ENCODE results near the gene MAP2K7.
A peak's percentile ranks its signal among the peaks of the same experiment; 100 is the strongest.
"Not testable (repeated sequence)": the region's sequence is repeated elsewhere in the genome, so short reads cannot be mapped to it uniquely, and the experiment has no call there.

Gene MAP2K7

DNA sequence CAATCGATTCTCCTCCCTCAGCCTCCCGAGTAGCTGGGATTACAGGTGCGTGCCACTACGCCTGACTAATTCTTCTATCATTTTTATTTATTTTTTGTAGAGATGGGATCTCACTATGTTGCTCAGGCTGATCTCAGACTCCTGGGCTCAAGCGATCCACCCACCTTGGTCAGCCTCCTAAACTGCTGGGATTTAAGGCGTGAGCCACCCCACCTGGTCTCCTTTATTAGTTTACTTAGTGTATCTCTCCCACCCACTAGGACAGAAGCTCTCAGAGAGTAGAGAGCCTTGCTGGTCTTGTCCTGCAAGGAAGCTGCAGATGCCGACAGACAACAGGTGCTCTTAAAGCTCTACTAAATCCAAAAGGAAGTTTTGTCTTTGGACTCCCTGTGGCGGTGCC, 17.9 kb upstream of the MAP2K7 start:
- no peak for DNase-seq

DNA sequence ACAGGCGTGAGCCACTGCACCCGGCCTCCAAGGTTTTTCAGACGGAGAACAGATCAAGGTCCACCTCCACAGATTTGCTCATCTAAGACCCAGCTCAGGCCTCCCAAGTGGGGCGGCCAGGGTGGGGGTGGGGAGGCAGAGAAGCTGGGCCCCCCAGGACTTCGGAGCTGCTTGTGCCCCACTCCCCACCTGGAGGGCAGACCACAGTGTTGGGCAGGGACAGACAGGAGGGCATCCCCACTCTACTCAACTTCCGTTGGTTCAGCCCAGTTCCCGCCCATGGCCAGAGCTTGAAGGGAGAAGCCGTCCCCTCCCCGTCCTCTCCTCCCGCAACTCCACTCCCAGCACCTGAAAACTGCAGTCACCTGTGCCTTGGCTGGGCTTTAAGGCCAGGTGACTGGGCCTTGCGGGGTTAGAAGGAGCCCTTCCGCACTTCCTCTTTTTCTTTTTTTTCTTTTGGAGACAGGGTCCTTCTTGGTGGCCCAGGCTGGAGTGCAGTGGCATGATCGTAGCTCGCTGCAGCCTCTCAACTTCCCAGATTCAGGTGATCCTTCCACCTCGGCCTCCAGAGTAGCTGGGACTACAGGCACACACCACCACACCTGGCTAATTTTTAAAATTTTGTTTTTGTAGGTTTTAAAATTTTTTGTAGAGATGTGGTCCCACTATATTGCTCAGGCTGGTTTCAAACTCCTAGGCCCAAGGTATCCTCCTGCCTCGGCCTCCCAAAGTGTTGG, 16.1 kb upstream of the MAP2K7 start:
- DNase-seq, result no peak

DNA sequence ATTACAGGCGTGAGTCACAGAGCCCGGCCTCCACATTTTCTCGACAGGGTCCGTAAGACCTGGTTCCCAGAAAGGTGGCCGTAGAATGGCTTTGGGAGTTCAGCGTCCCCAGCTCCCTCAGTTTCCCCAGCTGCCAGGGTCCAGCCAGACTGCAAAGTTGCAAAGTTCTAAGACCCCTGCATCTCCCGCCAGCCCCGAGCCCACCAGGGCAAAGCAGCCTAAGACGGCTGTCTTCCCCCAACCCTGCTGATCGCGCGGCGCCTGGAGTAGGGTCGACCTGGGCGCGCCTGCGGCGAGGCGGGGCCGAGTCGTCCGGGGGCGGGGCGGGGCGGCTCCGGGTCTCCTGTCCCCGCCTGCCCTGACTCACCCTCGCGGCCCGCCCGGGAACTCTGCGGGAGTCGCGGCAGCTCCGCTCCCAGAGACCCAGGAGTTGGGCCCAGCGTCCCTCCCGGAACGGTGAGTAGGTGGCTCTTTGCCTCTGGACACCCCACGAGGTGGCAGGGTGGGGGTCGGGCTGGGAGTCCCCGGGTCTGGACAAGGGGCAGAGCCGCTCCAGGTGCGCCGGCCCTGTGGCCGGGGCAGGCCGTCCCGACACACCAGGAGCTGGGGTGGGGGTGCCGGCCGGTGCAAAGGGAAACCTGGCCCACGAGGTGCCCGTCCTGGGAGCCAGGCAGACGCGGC, 15.4 kb upstream of the MAP2K7 start, which contains the start of gene LRRC8E:
Gene LRRC8E (plus strand): TSS at position 366 of the 681 bp plus-strand sequence. CDS start 7,094 bp downstream, outside the sequence.
- DNase-seq, result peak; percentile 68

DNA sequence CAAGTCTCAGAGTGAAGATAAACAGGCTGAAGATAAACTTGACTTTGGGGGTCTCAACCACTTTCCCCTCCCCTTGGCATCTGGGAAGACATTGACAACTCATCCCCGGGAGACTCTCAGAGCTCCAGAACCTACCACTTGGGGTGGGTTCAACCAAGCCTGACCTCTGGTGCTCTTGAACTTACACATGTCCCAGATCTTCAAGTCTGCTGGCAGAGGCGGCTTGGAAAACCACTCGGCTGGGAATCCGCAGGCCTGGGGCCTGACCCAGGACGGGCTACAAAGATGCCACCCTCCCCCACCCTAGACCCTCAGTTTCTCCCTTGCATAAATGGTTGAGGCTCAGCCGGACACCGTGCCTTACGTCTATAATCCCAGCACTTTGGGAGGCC, 14.9 kb upstream of the MAP2K7 start:
- DNase-seq, result no peak

DNA sequence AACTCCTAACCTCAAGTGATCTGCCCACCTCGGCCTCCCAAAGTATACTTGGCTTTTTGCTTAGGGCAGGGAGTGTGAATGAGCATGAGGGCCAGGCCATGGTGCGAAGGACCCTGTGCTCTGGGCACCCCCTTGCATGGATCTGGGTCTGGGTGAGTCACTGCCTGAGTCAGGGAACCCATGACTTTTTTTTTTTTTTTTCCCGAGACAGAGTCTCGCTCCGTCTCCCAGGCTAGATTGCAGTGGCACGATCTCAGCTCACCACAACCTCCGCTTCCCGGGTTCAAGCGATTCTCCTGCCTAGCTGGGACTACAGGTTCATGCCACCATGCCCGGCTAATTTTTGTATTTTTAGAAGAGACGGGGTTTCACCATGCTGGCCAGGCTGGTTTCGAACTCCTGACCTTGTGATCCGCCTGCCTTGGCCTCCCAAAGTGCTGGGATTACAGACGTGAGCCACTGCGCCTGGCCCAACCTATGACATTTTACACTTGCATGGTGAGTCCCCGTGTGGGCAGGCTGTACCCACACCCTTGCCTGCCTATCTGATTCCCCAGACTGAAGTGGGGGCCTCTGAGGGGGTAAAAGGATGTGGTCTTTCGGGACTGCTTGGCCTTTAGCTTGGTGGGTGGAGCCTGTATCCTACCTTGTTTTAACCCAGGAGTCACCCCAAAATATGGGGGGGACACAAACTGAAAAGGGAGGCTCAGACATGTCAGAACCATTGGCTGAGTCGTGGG, 10.1 kb upstream of the MAP2K7 start:
- DNase-seq, result not testable (repeated sequence)

DNA sequence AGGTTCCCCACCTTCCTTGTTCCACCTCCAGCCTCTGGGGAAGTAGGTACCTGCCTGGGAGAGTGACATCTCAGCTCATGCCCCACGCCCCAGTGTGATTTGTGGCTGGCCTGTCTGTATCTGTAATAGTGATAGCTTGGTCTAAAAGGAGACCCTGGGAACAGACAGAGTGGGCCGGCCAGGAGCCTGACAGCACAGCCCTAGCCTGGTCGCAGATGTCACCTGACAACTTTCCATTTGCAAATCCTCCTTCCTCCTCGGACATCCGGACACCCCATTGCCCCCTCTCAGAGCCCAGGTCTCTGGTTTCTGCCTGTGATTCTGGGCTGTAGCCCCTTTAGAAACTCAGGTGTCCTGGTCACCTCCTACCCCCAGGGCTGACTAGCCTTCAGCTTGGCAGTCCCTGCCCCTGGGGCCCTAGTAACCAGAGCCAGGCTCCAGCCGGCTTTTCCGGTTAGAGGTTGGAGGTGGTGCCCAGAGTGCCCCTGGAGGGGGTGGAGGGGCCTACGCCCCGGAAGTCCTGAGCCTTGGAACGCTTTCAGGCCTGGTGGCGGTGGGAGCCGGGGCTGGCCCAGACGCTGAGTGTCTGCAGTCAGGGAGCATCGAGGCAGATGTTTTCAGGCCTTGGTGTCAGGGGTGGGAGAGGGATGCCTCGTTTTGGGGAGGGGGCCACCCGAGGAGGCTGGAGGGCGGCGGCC, 8.9 kb upstream of the MAP2K7 start:
- no peak for DNase-seq

DNA sequence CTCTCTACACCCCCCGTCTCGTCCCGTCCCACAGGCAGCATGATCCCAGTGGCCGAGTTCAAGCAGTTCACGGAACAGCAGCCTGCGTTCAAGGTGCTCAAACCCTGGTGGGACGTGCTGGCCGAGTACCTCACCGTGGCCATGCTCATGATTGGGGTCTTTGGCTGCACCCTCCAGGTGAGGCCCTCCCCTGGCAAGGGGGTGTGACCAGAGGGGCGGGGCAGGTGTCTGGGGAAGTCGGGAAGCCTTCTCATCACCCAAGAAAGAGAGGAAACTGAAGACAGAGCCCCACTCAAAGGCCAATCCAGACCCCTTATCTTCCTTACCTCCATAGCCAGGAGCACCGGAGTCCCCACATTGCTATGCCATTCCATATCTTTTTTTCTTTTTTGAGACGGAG, 8.1 kb upstream of the MAP2K7 start:
- DNase-seq, result no peak

DNA sequence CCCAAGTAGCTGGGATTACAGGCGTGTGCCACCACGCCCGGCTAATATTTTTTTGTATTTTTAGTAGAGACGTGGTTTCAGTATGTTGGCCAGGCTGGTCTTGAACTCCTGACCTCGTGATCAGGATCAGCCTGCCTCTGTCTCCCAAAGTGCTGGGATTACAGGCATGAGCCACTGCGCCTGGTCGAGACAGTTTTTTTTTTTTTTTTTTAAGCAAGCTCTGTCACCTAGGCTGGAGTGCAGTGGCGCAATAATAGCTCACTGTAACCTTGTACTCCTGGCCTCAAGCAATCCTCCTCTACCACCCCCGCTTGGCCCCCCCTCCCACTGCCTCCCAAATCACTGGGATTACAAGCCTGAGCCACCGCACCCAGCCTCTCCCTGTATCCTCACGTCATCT, 6.4 kb upstream of the MAP2K7 start:
- no peak for DNase-seq

DNA sequence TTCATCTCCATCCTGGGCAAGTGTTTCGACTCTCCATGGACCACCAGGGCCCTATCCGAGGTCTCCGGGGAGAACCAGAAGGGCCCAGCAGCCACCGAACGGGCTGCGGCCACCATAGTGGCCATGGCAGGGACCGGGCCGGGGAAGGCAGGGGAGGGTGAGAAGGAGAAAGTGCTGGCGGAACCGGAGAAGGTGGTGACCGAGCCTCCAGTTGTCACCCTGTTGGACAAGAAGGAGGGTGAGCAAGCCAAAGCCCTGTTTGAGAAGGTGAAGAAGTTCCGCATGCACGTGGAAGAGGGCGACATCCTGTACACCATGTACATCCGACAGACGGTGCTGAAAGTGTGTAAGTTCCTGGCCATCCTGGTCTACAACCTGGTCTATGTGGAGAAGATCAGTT, 4.7 kb upstream of the MAP2K7 start:
- no peak for DNase-seq

DNA sequence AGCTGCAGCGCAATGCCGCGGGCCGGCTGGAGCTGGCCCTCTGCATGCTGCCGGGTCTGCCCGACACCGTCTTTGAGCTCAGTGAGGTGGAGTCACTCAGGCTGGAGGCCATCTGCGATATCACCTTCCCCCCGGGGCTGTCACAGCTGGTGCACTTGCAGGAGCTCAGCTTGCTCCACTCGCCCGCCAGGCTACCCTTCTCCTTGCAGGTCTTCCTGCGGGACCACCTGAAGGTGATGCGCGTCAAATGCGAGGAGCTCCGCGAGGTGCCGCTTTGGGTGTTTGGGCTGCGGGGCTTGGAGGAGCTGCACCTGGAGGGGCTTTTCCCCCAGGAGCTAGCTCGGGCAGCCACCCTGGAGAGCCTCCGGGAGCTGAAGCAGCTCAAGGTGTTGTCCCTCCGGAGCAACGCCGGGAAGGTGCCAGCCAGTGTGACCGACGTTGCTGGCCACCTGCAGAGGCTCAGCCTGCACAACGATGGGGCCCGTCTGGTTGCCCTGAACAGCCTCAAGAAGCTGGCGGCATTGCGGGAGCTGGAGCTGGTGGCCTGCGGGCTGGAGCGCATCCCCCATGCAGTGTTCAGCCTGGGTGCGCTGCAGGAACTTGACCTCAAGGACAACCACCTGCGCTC, 3.8 kb upstream of the MAP2K7 start:
- no peak for DNase-seq

DNA sequence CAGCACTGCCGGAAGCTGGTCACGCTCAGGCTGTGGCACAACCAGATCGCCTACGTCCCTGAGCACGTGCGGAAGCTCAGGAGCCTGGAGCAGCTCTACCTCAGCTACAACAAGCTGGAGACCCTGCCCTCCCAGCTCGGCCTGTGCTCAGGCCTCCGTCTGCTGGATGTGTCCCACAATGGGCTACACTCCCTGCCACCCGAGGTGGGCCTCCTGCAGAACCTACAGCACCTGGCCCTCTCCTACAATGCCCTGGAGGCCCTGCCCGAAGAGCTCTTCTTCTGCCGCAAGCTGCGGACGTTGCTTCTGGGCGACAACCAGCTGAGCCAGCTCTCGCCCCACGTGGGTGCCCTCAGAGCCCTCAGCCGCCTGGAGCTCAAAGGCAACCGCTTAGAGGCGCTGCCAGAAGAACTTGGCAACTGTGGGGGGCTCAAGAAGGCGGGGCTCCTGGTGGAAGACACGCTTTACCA, 3.2 kb upstream of the MAP2K7 start:
- no peak for DNase-seq

DNA sequence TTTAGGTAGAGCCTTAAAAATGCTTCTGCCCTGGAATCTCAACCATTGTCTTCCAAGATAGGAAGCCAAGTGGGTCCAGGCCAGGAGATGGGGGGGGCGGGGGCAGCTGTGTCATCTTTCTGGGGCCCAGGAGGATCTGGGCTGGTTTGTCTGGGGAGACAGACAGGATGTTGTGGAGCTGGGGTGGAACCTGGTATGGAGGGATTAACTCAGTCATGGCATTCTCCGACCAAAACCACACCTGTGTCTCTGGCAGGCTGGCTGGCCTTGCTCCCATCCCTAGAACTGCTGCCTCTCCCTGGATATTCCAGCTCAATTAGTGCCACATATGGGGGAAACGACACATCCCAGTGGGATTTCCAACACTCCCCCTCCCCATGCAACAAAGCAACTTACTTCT, 2.7 kb upstream of the MAP2K7 start:
- no peak for DNase-seq

DNA sequence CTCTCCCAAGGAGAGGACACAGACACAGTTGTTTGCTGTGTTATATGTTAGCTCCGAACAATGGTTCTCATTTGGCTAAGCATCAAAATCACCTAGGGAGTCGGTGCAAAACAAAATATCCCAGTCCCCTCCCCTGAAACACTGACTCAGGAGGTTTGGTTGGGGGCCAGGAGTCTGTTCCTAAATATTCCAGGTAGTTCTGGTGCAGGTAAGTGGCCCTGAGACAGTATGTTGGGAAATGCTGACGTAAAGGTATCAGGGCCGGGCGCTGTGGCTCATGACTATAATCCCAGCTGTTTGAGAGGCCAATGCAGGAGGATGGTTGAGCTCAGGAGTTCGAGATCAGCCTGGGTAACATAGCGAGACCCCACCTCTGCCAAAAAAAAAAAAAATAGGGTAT, 2.3 kb upstream of the MAP2K7 start:
- no peak for DNase-seq

DNA sequence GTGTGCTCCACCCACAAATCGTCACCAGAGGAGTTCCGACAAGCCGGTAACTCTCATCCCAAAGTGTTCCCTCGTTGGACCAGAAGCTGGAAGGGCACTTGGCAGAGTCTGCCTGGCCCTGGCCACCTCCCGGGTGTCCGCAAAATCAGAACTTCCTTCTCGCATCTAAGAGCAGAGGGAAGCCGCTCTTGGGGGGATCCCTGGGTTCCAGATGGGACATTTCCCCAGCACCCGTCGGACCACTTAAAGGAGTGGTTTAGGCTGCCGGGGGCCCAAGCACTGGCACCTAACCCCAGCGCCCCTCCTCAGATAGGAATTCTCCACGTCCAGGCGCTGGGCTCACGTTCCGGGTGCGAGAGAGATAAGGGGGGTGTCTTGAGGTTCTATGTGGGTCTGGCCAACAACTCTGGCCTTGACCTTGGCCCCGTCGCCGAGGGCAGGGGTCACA, 857 bp upstream of the MAP2K7 start:
- DNase-seq, result no peak

DNA sequence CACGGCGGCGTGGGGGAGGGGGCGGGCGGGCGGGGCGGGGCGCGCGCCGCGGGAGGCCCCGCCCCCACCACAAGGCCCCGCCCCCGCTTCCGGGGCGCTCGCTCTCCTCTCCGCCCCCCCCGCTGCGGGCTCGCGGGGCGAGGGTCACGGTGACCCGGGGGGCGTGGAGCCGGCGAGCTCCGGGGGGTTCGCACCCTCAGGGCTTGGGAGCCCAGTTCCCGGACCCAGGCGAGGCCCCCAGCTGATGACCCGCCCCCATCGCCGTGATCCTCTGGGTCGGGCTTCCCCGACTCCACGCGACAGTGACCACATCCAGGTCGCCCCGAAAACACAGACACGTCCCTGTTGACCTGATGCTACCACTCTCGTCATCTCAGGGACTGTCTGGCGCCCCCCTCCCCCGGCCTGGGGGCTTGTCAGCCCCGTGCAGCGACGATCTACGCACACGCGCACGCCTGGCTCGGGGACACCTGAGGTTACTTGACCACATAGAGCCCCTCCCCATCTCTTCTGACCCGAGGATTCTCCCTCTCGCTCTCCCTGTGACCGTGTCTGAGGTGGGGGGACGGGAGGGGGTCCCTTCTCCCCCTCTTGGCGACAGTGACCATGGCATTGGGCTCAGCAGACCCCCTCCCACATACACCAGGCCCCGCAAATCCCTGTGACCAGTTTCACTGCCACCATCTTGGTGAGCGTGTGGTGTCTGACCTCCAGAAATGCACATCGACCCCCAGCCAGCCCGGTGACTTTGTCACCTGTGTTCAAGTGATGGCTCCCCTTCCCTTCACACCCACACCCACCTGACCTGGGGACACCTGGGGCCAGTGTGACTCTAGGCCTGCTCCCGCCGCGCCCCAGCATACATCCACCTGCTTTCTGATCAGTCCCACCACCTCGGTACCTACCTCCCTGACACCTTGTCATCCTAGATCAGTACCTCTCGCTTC, 670 bp downstream of the MAP2K7 start:
- DNase-seq, result peak; percentile 67

DNA sequence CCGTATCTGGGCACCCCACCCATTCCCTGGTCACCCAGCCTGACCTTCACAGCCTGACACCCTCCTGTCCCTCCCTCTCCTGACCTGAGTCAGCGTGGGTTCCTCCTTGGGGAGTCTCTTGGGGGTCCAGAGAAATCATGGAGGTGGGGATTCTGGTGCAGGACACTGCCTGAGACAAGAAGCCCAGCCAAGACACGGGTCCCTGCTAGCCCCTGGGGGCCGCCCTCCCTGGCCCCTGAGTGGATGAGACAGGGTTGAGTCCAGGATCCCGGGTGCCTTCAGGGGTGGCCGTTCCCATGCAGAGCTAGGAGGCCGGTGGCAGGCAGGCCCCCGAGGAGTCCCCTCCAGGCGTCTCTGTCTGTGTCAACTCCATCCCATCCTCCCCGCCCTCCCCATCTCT, 1.6 kb downstream of the MAP2K7 start:
- DNase-seq, result no peak

DNA sequence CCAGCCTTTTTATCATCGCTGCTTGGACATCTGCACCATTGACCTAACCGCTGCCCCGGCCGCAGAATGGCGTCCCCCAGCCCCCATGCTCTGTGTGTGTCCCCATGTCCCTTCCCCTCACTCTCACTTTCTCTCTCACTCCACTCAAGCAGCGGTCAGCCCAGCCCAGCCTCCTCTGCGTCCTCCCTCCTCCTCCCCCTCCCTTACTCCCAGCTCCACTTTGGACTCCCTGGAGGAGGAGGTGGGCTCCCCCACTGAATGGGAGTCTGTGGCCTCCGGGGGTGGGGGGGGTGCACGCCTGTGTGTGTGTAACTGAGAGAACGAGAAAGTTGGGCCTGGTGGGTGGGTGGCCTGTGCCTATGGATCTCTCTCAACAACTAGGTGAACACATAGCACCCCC, 2.2 kb downstream of the MAP2K7 start:
- DNase-seq, result no peak

DNA sequence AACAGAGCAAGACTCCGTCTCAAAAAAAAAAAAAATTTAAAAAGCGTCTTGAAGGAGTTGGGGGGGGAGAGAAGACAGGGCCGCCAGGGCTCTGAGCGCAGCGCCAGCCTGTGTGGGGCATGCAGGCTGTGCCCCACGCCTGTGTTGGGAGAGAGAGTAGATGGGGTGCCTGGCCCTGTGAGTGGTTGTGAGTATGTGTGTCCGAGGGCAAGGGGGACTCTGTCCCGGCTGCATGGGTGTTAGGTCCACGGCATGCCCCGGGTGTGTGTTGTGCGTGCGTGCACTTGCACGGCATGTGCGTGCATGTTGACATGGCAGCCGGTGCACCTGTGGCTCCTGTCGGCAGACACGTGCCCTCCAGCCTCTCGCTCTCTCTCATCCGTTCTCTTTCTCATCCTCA, 3.4 kb downstream of the MAP2K7 start:
- DNase-seq, result no peak

DNA sequence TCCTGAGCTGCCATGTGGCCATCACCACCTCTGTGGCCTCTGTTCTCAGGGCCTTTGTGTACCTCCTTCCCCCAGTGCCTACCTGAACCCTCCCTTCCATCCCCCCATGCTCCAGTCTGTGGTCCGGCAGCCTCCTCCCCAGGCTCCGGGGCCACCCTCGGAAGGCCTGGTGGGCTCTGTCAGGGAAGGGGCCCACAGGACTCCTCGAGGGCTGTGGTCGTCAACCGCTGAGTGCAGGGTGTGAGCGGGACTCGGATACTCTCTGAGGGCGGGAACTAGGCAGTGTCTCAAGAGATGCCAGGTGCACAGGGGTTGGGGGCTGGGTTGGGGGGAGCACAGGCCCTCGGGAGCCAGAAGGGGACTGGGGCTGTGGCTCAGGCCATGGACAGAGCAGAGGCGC, 3.9 kb downstream of the MAP2K7 start:
- DNase-seq, result no peak

DNA sequence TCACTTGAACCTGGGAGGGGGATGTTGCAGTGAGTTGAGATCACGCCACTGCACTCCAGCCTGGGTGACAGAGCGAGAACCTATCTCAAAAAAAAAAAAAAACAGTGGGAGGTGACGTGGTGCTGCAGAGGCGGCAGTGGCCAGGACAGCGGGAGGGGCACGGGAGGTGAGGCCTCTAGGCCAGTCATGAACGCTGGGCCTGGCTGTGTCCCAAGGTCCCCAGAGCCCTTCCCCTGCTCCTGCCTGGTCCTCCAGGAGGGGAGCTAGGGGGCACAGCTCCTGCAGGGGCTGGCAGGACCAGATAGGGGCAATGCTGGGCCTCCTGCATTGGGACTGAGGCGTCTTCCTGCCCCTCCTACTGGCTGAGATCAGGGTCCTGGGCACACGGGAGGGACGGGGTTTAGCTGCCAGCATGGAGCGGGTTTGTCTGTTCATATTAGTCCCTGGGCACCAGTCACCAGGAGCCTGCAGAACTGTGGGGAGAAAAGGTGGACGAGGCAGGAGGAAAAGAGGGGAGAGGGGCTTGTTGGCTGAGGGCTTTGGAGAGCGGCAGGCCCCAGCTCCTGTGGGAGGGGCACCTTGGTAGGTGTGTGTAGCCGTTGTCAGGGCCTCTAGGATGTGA, 4.5 kb downstream of the MAP2K7 start:
- no peak for DNase-seq
